ENCODE results near the gene B9D1. TPM values are rescaled to one million over a fixed set of nuclear protein-coding genes. Genes with fewer than 3 reads are reported as not detected.

The B9D1 gene
- total RNA-seq, 1 experiment from 2014 or later, result 31.9 TPM

DNA sequence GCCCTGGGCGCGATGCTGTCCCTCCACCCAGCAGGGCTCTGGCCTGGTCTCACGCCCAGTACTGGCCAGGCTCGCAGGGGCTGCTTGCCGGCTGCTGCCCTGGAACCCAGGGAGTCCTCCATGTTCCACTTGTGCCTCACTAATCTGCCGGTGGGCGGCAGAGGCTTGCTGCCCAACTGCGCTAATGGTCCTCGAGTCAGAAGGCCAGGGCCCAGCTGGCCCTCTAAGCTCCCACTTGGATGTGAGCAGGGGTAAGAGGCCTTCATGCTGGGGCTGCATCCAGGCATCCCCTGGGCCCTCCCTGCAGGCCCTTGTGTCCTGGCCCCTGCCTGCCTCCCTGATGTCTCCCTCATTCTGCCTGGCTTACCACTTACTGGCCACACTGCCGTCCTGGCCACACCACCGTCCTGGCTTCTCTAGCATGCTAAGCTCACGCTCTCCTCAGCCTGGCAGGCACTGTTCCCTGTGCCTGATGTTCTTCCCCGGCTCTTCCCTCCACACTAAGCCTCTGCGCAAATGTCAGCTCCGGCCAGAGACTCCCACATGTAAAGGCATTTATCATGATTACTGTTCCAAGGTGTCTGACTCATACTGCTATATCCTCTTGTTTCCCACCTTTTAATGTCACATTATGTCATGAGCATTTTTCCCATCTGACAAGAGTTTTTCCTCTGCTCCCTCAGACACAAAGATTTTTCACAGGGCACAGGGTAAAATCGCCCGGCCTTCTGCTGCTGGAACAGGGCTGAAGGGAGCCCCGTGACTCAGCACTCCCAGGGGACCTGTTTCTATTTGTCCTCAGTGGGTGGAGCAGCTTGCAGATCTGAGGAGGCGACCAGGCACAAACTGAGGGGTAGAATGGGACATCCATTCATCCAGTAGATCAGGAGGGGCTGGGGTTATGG lies 15.9 kb downstream of the B9D1 start (continued):
- TF ChIP-seq, protein P1, sequence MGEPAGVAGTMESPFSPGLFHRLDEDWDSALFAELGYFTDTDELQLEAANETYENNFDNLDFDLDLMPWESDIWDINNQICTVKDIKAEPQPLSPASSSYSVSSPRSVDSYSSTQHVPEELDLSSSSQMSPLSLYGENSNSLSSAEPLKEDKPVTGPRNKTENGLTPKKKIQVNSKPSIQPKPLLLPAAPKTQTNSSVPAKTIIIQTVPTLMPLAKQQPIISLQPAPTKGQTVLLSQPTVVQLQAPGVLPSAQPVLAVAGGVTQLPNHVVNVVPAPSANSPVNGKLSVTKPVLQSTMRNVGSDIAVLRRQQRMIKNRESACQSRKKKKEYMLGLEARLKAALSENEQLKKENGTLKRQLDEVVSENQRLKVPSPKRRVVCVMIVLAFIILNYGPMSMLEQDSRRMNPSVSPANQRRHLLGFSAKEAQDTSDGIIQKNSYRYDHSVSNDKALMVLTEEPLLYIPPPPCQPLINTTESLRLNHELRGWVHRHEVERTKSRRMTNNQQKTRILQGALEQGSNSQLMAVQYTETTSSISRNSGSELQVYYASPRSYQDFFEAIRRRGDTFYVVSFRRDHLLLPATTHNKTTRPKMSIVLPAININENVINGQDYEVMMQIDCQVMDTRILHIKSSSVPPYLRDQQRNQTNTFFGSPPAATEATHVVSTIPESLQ (CRISPR knock-in tag; IDR thresholded peaks at IDR 0.05), result no peak
- no peak for TF ChIP-seq CREM (CRISPR knock-in tag; IDR thresholded peaks at IDR 0.05)

GRCh38 chr17:19345486-19346350 lies 16.8 kb downstream of the B9D1 start:
- ATAC-seq, result no peak
- CTCF ChIA-PET, result interaction anchor here (1.0 to 1.4 kb wide), 2 partner anchors 7 to 373 kb away, joined by 3 to 7 read pairs; no protein-coding TSS in a partner anchor
- H3K36me3 Mint-ChIP-seq, result peaks cover 7% of the 10 kb centered on the region; the same call in 1 of the 2 replicates
- no peaks in the 10 kb centered on the region for H3K9me3 Mint-ChIP-seq
- no peak overlapping the region for H3K27ac Mint-ChIP-seq
- DNase-seq (ENCODE audit: low spot score), result no peak
- no peak overlapping the region for H3K4me3 Mint-ChIP-seq
- H3K4me1 Mint-ChIP-seq, result peaks cover 15% of the 10 kb centered on the region
- no peaks in the 10 kb centered on the region for H3K27me3 Mint-ChIP-seq (ENCODE audit: low read depth)
- POLR2A ChIA-PET, result no interaction called here
- TF ChIP-seq SOX15 (CRISPR knock-in tag; IDR thresholded peaks at IDR 0.05) (no peak), MXD4 (CRISPR knock-in tag; IDR thresholded peaks at IDR 0.05; ENCODE audit: borderline replicate concordance) (no peak), ERG (CRISPR knock-in tag; IDR thresholded peaks at IDR 0.05) (no peak), ZNF219 (CRISPR knock-in tag; IDR thresholded peaks at IDR 0.05; ENCODE audit: borderline replicate concordance) (no peak), NR1H2 (CRISPR knock-in tag; IDR thresholded peaks at IDR 0.05) (no peak), ESRRA (CRISPR knock-in tag; IDR thresholded peaks at IDR 0.05; ENCODE audit: borderline replicate concordance) (no peak), OVOL2 (CRISPR knock-in tag; IDR thresholded peaks at IDR 0.05; ENCODE audit: borderline replicate concordance) (no peak), ZNF423 (CRISPR knock-in tag; IDR thresholded peaks at IDR 0.05) (no peak), ATF1 (CRISPR knock-in tag; IDR thresholded peaks at IDR 0.05) (no peak), E2F5 (CRISPR knock-in tag; IDR thresholded peaks at IDR 0.05) (no peak)
- TF ChIP-seq, protein P2, sequence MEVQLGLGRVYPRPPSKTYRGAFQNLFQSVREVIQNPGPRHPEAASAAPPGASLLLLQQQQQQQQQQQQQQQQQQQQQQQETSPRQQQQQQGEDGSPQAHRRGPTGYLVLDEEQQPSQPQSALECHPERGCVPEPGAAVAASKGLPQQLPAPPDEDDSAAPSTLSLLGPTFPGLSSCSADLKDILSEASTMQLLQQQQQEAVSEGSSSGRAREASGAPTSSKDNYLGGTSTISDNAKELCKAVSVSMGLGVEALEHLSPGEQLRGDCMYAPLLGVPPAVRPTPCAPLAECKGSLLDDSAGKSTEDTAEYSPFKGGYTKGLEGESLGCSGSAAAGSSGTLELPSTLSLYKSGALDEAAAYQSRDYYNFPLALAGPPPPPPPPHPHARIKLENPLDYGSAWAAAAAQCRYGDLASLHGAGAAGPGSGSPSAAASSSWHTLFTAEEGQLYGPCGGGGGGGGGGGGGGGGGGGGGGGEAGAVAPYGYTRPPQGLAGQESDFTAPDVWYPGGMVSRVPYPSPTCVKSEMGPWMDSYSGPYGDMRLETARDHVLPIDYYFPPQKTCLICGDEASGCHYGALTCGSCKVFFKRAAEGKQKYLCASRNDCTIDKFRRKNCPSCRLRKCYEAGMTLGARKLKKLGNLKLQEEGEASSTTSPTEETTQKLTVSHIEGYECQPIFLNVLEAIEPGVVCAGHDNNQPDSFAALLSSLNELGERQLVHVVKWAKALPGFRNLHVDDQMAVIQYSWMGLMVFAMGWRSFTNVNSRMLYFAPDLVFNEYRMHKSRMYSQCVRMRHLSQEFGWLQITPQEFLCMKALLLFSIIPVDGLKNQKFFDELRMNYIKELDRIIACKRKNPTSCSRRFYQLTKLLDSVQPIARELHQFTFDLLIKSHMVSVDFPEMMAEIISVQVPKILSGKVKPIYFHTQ (CRISPR knock-in tag; IDR thresholded peaks at IDR 0.05), result no peak
- TF ChIP-seq, protein P3, sequence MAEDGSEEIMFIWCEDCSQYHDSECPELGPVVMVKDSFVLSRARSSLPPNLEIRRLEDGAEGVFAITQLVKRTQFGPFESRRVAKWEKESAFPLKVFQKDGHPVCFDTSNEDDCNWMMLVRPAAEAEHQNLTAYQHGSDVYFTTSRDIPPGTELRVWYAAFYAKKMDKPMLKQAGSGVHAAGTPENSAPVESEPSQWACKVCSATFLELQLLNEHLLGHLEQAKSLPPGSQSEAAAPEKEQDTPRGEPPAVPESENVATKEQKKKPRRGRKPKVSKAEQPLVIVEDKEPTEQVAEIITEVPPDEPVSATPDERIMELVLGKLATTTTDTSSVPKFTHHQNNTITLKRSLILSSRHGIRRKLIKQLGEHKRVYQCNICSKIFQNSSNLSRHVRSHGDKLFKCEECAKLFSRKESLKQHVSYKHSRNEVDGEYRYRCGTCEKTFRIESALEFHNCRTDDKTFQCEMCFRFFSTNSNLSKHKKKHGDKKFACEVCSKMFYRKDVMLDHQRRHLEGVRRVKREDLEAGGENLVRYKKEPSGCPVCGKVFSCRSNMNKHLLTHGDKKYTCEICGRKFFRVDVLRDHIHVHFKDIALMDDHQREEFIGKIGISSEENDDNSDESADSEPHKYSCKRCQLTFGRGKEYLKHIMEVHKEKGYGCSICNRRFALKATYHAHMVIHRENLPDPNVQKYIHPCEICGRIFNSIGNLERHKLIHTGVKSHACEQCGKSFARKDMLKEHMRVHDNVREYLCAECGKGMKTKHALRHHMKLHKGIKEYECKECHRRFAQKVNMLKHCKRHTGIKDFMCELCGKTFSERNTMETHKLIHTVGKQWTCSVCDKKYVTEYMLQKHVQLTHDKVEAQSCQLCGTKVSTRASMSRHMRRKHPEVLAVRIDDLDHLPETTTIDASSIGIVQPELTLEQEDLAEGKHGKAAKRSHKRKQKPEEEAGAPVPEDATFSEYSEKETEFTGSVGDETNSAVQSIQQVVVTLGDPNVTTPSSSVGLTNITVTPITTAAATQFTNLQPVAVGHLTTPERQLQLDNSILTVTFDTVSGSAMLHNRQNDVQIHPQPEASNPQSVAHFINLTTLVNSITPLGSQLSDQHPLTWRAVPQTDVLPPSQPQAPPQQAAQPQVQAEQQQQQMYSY (CRISPR knock-in tag; IDR thresholded peaks at IDR 0.05), result no peak
- TF ChIP-seq, protein P1 (CRISPR knock-in tag; IDR thresholded peaks at IDR 0.05), result no peak
- TF ChIP-seq, protein P4, sequence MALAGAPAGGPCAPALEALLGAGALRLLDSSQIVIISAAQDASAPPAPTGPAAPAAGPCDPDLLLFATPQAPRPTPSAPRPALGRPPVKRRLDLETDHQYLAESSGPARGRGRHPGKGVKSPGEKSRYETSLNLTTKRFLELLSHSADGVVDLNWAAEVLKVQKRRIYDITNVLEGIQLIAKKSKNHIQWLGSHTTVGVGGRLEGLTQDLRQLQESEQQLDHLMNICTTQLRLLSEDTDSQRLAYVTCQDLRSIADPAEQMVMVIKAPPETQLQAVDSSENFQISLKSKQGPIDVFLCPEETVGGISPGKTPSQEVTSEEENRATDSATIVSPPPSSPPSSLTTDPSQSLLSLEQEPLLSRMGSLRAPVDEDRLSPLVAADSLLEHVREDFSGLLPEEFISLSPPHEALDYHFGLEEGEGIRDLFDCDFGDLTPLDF (CRISPR knock-in tag; IDR thresholded peaks at IDR 0.05), result no peak
- TF ChIP-seq, protein P5, sequence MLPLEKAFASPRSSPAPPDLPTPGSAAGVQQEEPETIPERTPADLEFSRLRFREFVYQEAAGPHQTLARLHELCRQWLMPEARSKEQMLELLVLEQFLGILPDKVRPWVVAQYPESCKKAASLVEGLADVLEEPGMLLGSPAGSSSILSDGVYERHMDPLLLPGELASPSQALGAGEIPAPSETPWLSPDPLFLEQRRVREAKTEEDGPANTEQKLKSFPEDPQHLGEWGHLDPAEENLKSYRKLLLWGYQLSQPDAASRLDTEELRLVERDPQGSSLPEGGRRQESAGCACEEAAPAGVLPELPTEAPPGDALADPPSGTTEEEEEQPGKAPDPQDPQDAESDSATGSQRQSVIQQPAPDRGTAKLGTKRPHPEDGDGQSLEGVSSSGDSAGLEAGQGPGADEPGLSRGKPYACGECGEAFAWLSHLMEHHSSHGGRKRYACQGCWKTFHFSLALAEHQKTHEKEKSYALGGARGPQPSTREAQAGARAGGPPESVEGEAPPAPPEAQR (CRISPR knock-in tag; IDR thresholded peaks at IDR 0.05), result no peak

Measured in WTC11 (cell line).